Natural killer cell treated with Interleukin-12 subunit alpha and Interleukin-12 subunit beta and Interleukin-15 and Interleukin-18, amount 100 ng/mL, for 72 hours (primary cell): ENCODE results near the gene ATP6V0E1. TPM values are rescaled to one million over a fixed set of nuclear protein-coding genes. Genes with fewer than 3 reads are reported as not detected.

Experiments used
- ATAC-seq, 2 donors: fragments of 150-1000 bp; cut with Tn5 transposase in 1 of 2; sonication (Bioruptor Pico), chemical (Tn5 transposase) in 1 of 2; 2 replicates each; pipeline ENCODE4 v1.10.0; 2021
- DNase-seq: peaks from one replicate; pipeline ENCODE4 v3.0.0; 2022; ENCODE audit warnings: low spot score
- H3K27ac Mint-ChIP-seq, 2 donors: 1 replicate in 1 of 2; 2 replicates in 1 of 2; pipeline ENCODE4 v1.8.0; 2022; ENCODE audit warnings: mixed read lengths in 2 of 2, mild to moderate bottlenecking in 1 of 2, moderate library complexity in 1 of 2
- H3K27me3 Mint-ChIP-seq, 2 donors: 1 replicate in 1 of 2; 2 replicates in 1 of 2; pipeline ENCODE4 v1.8.0; 2022; ENCODE audit warnings: mixed read lengths in 2 of 2
- H3K36me3 Mint-ChIP-seq: one replicate; pipeline ENCODE4 v1.8.0; 2022; ENCODE audit warnings: mixed read lengths
- H3K4me1 Mint-ChIP-seq, 2 donors: 1 replicate in 1 of 2; 2 replicates in 1 of 2; pipeline ENCODE4 v1.8.0; 2022; ENCODE audit warnings: low read depth in 2 of 2, mixed read lengths in 2 of 2, mild to moderate bottlenecking in 1 of 2
- H3K4me3 Mint-ChIP-seq: one replicate; pipeline ENCODE4 v1.8.0; 2022; ENCODE audit warnings: mixed read lengths
- H3K9me3 Mint-ChIP-seq: 2 replicates; pipeline ENCODE4 v1.8.0; 2022; ENCODE audit warnings: mixed read lengths
- total RNA-seq, 2 donors: library from RNA; stranded (reverse); gene quantifications; one replicate each; pipeline ENCODE4 v1.2.3, GENCODE V29; 2022

Gene ATP6V0E1
- total RNA-seq, 2 donors from 2014 or later: 150 to 214 TPM

DNA sequence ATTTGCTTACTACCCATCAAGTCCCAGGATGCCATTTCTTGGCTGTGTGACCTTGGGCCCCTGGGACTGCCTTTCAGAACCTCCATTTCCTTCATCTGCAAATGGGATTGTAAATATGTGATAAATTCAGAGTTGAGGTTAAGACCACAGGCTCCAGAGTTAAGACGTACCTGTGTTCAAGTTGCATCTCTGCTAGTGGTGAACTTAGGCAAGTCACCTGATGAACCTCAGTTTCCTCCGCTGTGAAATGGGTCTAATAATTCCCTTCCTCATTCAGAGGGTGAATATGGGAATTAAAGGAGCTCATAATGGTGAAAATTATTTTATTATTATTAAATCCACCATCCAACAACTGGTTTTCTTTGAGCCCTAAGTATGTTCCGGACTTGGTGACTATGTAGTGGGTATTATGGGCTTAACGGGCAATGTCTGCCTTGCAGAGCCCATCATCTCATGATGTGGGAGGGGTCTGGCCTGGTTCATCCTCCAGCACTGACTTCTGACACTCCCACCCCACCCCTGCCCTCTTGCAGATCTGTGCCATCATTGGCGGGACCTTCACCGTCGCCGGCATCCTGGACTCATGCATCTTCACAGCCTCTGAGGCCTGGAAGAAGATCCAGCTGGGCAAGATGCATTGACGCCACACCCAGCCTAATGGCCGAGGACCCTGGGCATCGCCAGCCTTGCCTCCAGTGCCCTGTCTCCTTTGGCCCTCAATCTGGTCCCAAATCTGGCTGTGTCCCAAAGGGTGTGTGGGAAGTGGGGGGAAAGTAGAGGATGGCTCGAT lies 33.2 kb upstream of the ATP6V0E1 start:
- Mint-ChIP-seq H3K36me3 (no peaks in the 10 kb centered on the region), H3K9me3 (no peaks in the 10 kb centered on the region), H3K27me3 (no peaks in the 10 kb centered on the region), H3K4me3 (no peak overlapping the region), H3K27ac (no peak overlapping the region), H3K4me1 (peaks cover 0 to 2% of the 10 kb centered on the region in 2 donors)
- peak in 1 of 2 donors; percentile 8 for ATAC-seq
- no peak for DNase-seq

DNA sequence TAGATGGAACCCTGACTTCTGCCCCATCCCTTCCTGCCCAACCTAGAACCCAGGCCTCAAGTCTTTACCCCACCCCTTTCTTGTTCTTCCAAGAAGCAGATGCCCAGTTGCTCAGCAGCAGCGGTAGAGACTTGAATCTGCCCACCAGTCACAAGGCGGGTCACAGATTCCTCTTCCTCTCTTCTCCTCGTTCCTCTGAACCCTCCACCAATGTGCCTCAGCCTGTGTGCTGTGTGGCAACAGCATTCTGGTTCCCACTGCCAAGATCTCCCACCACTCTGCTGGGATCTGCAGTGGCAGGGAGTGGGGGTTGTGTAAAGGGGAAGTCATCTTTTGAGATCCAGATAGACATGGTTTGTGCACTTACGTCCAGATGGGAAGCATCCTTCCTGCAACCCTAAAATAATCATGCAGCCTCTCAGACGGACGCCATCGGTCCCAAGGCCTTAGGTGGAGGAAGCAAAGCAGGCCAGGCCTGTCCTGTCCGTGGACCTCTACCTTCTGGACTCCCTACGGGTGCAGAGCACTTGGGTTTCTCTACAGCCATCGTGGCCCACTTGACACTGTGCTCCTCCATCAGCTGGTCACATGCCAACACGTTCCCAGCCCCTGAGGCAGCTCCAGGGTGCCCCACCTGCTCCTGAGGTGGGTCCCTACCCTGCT lies 32.1 kb upstream of the ATP6V0E1 start:
- ATAC-seq: no peak
- no peaks in the 10 kb centered on the region for H3K36me3 Mint-ChIP-seq
- no peak for DNase-seq
- no peak overlapping the region for H3K27ac Mint-ChIP-seq
- no peak overlapping the region for H3K4me3 Mint-ChIP-seq
- no peaks in the 10 kb centered on the region for H3K27me3 Mint-ChIP-seq
- H3K9me3 Mint-ChIP-seq: no peaks in the 10 kb centered on the region
- H3K4me1 Mint-ChIP-seq: peaks cover 0 to 2% of the 10 kb centered on the region in 2 donors

DNA sequence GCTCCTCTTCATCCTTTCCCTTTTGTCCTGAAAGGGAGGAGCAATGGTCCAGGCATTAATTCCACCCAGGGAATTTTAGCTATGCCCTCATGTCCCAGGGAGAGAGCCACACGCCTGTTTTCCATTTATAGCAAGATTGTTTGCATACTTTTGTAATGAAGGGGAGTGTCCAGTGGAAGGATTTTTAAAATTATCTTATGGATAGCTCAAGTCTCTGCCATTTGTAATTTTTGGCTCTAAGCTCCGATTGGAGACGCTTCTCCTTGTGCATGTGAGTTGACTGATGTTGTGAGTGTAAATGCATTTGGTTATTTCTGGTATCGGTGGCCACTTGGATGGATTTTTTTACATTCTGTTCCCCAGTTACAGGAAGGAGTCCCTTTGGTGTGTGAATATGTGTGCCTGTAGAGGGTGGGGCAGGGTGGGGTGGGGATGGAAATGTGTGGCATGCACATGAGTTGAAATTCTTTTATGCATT lies 31.5 kb upstream of the ATP6V0E1 start:
- no peak for DNase-seq
- no peak overlapping the region for H3K27ac Mint-ChIP-seq
- H3K4me3 Mint-ChIP-seq: no peak overlapping the region
- ATAC-seq: no peak
- no peaks in the 10 kb centered on the region for H3K9me3 Mint-ChIP-seq
- H3K27me3 Mint-ChIP-seq: no peaks in the 10 kb centered on the region
- peaks cover under 1 to 2% of the 10 kb centered on the region in 2 donors for H3K4me1 Mint-ChIP-seq
- no peaks in the 10 kb centered on the region for H3K36me3 Mint-ChIP-seq

DNA sequence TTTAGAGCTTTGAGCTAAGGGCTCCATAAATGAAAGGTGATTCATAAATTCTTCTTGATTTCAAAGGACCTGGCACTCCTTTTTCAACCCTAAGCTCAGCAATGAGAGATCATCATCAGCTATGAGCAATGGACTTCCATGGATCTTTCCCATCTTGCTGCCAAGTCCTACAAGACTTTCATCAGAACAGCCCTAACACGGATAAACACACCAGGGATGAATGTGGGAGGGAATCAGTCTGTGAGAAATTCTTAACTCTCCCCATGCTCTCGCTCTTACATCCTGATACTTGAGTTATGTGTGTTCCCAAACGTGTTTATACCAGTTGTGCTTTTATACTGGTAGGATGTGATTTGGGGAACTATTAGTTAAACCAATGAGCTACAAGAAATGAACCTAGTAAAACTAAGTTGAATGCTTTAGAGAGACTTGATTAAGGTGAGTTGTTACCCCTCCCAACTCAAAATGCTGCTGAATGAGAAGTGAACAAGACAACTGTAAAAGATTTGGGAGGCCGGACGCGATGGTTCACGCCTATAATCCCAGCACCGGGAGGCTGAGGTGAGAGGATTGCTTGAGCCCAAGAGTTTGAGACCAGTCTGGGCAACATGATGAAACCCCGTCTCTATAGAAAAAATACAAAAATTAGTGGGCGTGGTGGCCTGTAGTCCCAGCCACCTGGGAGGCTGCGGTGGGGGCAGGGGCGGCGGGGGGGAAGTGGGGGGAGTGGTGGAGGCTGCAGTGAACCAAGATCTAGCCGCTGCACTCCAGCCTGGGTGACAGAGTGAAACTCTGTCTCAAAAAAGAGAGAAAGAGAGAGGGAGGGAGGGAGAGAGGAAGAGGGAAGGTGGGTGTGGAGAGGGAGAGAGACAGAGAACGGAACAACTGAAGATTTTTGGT lies 29.5 kb upstream of the ATP6V0E1 start:
- Mint-ChIP-seq H3K9me3 (no peaks in the 10 kb centered on the region), H3K4me3 (no peak overlapping the region), H3K27me3 (no peaks in the 10 kb centered on the region), H3K4me1 (peaks cover 4 to 13% of the 10 kb centered on the region in 2 donors), H3K27ac (no peak overlapping the region), H3K36me3 (no peaks in the 10 kb centered on the region)
- ATAC-seq (no peak), DNase-seq (no peak)

DNA sequence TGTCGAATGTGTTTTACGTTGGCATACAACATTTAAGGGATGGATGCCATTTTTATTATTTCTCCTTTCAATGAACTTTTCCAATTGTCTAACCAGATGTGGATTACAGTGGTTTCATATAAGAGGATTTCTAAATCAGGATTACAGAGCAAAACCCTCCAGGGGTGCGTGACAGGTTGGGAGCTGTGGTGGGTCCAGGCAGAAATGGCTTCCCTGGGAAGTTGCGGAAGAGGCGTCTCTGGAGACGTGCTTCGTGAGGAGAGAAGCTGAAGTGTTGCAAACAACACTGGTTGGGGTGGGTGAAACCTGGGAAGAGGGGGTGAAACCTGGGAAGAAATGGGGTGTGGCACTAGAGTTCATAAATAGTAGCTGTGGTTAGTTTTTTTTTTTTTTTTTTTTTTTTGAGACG lies 28.8 kb upstream of the ATP6V0E1 start:
- Mint-ChIP-seq H3K4me1 (peaks cover 7 to 19% of the 10 kb centered on the region in 2 donors), H3K4me3 (no peak overlapping the region), H3K27me3 (no peaks in the 10 kb centered on the region), H3K9me3 (no peaks in the 10 kb centered on the region), H3K36me3 (no peaks in the 10 kb centered on the region), H3K27ac (no peak overlapping the region)
- no peak for ATAC-seq
- no peak for DNase-seq

DNA sequence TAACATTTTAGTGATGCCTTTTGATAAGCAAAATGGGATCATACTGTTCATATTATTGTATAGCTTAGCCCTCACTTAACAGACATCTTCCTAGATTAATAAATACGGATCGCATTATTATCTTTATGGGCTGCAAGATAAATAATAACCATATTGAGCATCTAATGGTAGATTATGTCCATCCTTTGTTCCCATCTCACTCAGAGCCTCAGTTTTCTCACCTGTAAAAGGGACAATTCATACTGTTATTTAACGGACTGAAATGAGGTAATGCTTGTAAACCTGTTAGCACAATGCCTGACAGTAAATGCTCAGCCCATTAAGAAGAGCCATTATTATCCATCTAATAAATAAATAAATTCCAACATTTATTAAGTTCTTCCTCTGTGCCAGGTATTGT lies 27.3 kb upstream of the ATP6V0E1 start:
- Mint-ChIP-seq H3K4me1 (peaks cover 22 to 26% of the 10 kb centered on the region in 2 donors), H3K27me3 (no peaks in the 10 kb centered on the region), H3K9me3 (no peaks in the 10 kb centered on the region), H3K27ac (no peak overlapping the region), H3K36me3 (no peaks in the 10 kb centered on the region), H3K4me3 (no peak overlapping the region)
- ATAC-seq (no peak), DNase-seq (no peak)

DNA sequence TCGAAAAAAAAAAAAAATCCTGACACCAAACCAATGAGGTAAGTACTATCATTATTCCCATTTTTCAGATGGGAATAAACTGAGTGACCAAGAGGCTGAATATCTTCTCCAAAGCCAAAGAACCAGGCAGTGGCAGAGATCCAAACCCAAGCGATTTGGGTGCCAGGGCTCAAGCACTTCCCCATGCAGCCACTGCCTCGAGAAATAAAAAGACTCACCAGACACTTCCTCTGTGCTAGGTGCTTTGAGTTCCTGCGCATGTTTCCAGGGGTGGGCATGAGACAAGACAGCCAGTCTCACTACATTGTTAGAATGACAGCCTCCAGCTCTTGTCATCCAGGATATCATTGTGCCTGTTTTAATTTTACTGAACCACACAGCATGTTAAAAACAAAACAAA lies 26.6 kb upstream of the ATP6V0E1 start:
- Mint-ChIP-seq H3K36me3 (peaks cover 6% of the 10 kb centered on the region), H3K9me3 (no peaks in the 10 kb centered on the region), H3K4me1 (peaks cover 29 to 31% of the 10 kb centered on the region in 2 donors), H3K27me3 (no peaks in the 10 kb centered on the region), H3K4me3 (peak overlapping the region; percentile 63), H3K27ac (peak overlapping the region in 1 of 2 donors; percentile 28)
- DNase-seq: no peak
- no peak for ATAC-seq

DNA sequence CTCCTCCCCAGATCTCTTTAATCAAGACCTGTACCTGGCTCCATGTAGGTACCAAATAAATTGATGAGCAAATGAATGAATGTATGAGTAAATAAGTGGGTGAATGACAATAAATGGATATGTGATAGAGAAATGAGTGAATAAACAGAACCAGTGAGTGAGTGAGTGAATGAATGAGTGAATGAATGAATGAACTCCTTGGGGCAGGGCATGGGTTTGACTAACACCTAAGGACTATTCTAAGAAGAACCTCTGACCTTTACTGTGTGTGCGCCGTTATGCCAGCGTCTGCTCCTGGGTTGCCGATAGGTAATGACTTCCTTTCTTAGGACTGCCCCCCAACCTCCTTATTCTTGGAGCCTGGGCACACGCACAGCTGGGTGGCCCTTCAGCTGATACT lies 26.1 kb upstream of the ATP6V0E1 start:
- Mint-ChIP-seq H3K27me3 (no peaks in the 10 kb centered on the region), H3K36me3 (peaks cover 8% of the 10 kb centered on the region), H3K9me3 (no peaks in the 10 kb centered on the region), H3K4me1 (peaks cover 31% of the 10 kb centered on the region in 2 donors), H3K4me3 (peak overlapping the region; percentile 63), H3K27ac (peak overlapping the region in 1 of 2 donors; percentile 28)
- DNase-seq (no peak), ATAC-seq (no peak)

DNA sequence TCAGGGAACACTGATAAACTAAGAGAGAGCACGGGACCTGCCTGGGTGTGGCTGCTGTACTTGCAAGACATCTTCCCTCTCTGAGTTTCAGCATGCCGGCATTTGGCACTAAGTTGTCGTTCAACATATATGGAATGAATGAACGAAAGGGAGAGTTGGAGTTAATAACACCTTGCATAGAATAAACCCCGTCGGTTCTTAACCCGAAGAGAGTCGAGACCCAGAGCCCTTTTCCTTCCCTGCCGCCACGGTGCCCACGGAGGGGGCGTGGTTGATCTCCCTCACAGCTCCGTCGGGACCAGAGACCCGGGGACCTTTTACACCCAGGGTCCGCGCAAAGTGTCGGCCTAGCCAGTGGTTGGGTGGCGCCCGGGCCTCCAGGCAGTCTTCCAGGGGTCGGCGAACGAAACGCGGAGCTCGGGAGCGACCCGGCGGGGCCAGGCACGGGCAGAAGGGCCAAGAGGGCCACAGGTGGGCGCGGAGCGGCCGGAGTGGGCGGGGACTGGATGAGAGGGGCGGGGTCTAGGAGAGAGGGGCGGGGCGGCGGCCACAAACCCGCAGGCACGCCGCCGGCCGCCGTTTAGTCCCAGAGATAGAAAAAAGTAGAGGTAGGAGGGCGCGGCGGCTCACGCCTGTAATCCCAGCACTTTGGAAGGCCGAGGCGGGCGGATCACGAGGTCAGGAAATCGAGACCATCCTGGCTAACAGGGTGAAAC lies 25.1 kb upstream of the ATP6V0E1 start:
- Mint-ChIP-seq H3K9me3 (no peaks in the 10 kb centered on the region), H3K4me1 (peaks cover 31% of the 10 kb centered on the region in 2 donors), H3K27ac (peak overlapping the region; percentile 98 to 99), H3K27me3 (no peaks in the 10 kb centered on the region), H3K36me3 (peaks cover 10% of the 10 kb centered on the region), H3K4me3 (peak overlapping the region; percentile 100)
- peak; percentile 78 for DNase-seq
- ATAC-seq: peak; percentile 90 to 94

DNA sequence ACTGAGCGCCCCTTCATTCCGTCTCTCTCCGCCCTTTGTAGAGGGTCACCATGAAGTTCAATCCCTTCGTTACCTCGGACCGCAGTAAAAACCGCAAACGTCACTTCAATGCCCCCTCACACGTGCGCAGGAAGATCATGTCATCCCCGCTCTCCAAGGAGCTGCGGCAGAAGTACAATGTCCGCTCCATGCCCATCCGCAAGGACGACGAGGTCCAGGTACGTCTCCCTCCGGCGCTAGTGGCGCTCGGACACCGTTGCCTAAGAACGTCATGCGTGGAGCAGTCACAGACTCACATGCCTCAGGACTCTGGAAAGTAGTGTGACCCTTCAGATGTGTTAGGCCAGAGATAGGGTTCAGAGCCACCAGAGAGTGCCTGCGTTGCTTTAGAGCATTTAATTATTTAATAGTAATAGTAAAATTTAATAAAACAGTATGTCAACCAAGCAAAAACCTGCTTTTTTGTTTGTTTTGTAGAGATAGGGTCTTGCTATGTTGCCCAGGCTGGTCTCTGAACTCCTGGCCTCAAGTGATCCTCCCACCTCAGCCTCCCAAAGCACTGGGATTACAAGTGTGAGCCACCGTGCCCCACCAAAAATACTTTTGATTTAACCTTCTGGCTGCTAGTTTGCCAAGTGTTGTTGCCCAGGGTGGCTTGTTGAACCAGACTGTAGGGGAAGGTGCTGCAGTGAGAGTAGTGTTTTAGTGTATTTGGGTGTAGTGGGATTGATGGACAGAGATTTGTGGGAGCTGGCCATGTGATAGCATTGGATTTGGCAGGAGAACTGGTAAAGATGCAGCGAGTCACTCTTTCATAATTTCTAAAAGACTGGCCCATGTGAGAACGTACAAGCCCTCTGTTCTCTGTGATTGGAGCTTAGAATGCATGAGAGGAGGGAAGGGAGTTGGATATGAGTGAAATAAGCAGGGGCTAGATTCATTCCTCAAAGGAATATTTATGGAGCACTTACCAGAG lies 23.5 kb upstream of the ATP6V0E1 start:
- H3K9me3 Mint-ChIP-seq: no peaks in the 10 kb centered on the region
- H3K4me1 Mint-ChIP-seq: peaks cover 29 to 31% of the 10 kb centered on the region in 2 donors
- ATAC-seq (no peak), DNase-seq (no peak)
- H3K4me3 Mint-ChIP-seq: peak overlapping the region; percentile 100
- peak overlapping the region; percentile 98 to 99 for H3K27ac Mint-ChIP-seq
- H3K36me3 Mint-ChIP-seq: peaks cover 15% of the 10 kb centered on the region
- H3K27me3 Mint-ChIP-seq: no peaks in the 10 kb centered on the region

DNA sequence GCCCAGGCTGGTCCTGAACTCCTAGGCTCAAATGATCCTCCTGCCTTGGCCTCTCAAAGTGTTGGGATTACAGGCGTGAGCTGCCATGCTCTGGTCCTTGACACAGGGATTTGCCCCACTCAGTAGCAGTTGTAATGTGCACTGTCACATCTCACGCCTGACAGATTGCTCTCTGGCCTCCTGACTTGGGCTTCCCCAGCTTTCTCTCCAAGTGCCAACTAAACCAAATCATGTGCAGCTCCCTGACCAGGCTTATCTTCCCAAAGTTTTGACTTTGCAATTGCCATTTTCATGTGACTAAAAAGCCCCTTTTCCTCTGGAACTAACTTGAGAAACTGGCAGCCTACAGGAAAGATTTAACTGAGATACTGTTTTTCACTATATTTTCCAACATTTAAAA lies 13.7 kb upstream of the ATP6V0E1 start:
- peaks cover 0 to 7% of the 10 kb centered on the region in 2 donors for H3K4me1 Mint-ChIP-seq
- ATAC-seq: no peak
- no peak for DNase-seq
- no peak overlapping the region for H3K27ac Mint-ChIP-seq
- H3K27me3 Mint-ChIP-seq: no peaks in the 10 kb centered on the region
- H3K9me3 Mint-ChIP-seq: no peaks in the 10 kb centered on the region
- peaks cover 14% of the 10 kb centered on the region for H3K36me3 Mint-ChIP-seq
- no peak overlapping the region for H3K4me3 Mint-ChIP-seq

DNA sequence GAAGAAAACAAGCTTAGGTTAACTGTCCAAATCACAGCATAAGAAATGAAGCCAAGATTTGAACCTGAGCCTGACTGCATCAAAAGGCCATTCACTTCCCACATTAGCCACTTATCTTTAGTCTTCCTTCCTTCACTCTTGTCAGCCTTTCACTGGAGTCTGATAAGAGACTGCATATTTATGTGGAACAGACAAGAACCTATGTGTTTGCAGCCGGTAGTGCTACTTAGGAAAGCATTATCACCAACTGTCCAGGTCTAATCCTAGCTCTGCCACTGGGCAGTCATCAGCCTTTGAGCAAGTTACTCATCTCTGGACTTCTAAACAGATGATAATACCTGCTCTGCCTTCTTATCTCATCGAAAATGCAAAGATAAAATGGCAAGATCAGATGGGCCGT lies 12.1 kb upstream of the ATP6V0E1 start:
- Mint-ChIP-seq H3K27ac (no peak overlapping the region), H3K4me3 (no peak overlapping the region), H3K27me3 (peaks cover 0 to 11% of the 10 kb centered on the region in 2 donors), H3K36me3 (peaks cover 5% of the 10 kb centered on the region), H3K4me1 (no peaks in the 10 kb centered on the region), H3K9me3 (no peaks in the 10 kb centered on the region)
- DNase-seq (no peak), ATAC-seq (no peak)
